ENCODE measurements around the gene ACSL3.

DNA sequence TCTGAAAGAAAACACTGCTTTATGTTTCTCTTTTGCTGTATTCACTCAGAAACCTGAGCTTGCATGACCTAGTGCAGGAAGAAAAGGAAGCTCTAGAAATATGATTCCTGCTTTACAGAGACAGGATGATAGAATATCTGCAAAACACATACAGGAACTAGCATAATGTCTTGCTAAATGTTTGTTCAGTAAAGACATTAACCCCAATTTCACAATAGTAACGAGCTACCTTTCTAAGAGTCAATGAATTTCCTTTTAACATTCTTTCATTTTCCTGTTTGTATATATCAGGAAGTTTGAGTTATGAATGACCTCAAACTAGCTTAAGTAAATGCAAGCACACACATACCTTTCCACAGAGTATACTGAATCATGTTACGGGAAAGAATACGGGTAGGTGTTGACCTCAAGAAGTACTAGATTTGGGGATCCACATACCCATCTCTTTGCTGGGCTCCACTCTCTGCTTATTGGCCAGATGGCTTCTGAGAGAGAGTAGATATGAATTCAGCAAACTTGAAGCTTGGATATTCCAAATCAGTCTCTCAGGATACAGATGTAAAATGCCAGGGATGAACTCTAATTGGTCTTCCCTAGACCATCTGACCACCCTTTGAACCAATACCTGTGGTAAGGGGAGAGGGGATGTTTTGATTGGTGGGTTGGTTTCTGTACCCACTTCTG lies 18.2 kb upstream of the ACSL3 start:
- TF ChIP-seq EZH2 (IDR thresholded peaks at IDR 0.05; ENCODE audit: insufficient read depth, poor library complexity, severe bottlenecking) = no peak
- TF ChIP-seq EZH2phosphoT487 (IDR thresholded peaks at IDR 0.05; ENCODE audit: insufficient read depth, low read depth) = no peak

All from GM23248 (cell line).